SJSA1 (cell line): Measurements from ENCODE around the gene SP4. TPM values are rescaled to one million over a fixed set of nuclear protein-coding genes. Genes with fewer than 3 reads are reported as not detected.
A peak's percentile ranks its signal among the peaks of the same experiment; 100 is the strongest.
"Not testable (repeated sequence)": the region's sequence is repeated elsewhere in the genome, so short reads cannot be mapped to it uniquely, and the experiment has no call there.

Experiments used
- DNase-seq, 2 experiments: peaks; one replicate each; pipeline ENCODE4 v3.0.0-alpha.2; 2015 to 2020; ENCODE audit warnings: low spot score in 2 of 2, low read depth in 1 of 2
- H3K27ac ChIP-seq: fragments of 250-450 bp; sonication (Bioruptor Pico); 2 replicates; pipeline ENCODE4 v1.5.1; 2020; ENCODE audit warnings: mild to moderate bottlenecking, moderate library complexity
- H3K27me3 ChIP-seq: fragments of 250-450 bp; sonication (Bioruptor Pico); replicated peaks from 2 replicates; pipeline ENCODE4 v1.5.1; 2020; ENCODE audit warnings: mild to moderate bottlenecking, moderate library complexity
- H3K36me3 ChIP-seq: fragments of 250-450 bp; sonication (Bioruptor Pico); 2 replicates; pipeline ENCODE4 v1.5.1; 2020; ENCODE audit warnings: mild to moderate bottlenecking
- H3K4me1 ChIP-seq: fragments of 250-450 bp; sonication (Bioruptor Pico); replicated peaks from 2 replicates; pipeline ENCODE4 v1.6.1; 2021; ENCODE audit warnings: mild to moderate bottlenecking
- H3K4me3 ChIP-seq: fragments of 250-450 bp; sonication (Bioruptor Pico); 2 replicates; pipeline ENCODE4 v1.5.1; 2020; ENCODE audit warnings: mild to moderate bottlenecking
- H3K9me3 ChIP-seq: fragments of 250-450 bp; sonication (Bioruptor Pico); replicated peaks from 2 replicates; pipeline ENCODE4 v1.5.1; 2020; ENCODE audit warnings: mild to moderate bottlenecking
- total RNA-seq: library from RNA; depleted of rRNA; stranded (reverse); fragments of >200 nt; shearing (Covaris generic); gene quantifications from 2 replicates; pipeline ENCODE4 v1.2.3, GENCODE V29; 2014

Gene SP4
- total RNA-seq, 1 experiment from 2014 or later: 13.6 TPM

DNA sequence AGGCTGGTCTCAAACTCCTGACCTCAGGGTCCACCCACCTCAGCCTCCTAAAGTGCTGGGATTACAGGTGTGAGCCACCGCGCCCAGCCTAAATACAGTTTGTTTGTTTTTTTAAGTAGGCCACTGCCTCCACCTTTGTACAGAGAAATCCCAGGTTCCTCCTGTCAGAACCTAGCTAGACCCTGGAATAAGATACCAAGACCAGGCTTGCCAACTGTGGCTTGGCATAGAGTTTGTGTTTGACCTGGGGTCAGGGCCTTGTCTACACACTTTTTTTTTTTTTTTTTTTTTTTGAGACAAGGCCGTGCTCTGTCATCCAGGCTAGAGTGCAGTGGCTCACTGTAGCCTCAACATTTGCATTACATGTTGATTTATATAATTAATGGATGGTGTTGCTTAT lies 80.7 kb downstream of the SP4 start:
- DNase-seq: no peak
- Histone ChIP-seq H3K4me1 (no peaks in the 10 kb centered on the region), H3K27ac (no peak overlapping the region), H3K4me3 (no peak overlapping the region), H3K27me3 (no peaks in the 10 kb centered on the region), H3K36me3 (no peaks in the 10 kb centered on the region), H3K9me3 (no peaks in the 10 kb centered on the region)

DNA sequence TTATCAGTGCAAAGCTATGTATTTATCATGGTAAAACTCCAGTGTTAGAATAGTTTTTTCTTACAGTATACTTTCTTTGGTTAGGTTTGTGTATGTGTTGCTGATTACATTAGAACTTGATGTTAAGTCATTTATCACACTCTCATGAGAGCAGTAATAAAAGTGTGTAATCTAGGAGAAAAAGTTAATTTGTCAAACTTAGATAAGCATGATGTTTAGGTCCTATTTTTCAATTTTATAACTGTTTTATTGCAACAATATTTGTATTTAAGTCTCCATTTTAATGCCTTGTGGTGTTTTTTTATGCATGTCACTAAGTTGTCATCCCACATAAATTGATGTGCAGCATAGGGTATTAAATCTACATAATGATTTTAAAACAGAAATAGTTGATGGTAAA lies 86.2 kb downstream of the SP4 start:
- no peak for DNase-seq
- H3K36me3 ChIP-seq: no peaks in the 10 kb centered on the region
- H3K4me3 ChIP-seq: no peak overlapping the region
- H3K27me3 ChIP-seq: no peaks in the 10 kb centered on the region
- no peaks in the 10 kb centered on the region; the same call in 1 of the 2 replicates for H3K9me3 ChIP-seq
- no peaks in the 10 kb centered on the region for H3K4me1 ChIP-seq
- H3K27ac ChIP-seq: no peak overlapping the region

DNA sequence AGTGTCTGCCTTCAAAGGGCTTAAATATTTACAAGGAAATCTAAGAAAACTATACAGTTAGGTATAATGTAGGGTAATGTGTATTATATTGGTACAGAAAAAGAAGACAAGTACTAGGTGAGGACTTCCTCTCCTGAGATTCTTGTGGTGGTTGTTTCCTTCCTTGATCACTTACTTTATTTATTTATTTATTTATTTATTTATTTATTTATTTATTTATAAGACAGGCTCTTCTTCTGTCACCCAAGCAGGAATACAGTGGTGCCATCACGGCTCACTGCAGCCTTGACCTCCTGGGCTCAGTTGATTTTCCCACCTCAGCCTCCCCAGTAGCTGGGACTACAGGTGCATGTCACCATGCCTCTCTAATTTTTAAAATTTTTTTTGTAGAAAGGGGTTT lies 96.8 kb downstream of the SP4 start:
- Histone ChIP-seq H3K27me3 (no peaks in the 10 kb centered on the region), H3K9me3 (no peaks in the 10 kb centered on the region), H3K27ac (no peak overlapping the region), H3K4me3 (no peak overlapping the region), H3K4me1 (no peaks in the 10 kb centered on the region), H3K36me3 (no peaks in the 10 kb centered on the region)
- no peak for DNase-seq

DNA sequence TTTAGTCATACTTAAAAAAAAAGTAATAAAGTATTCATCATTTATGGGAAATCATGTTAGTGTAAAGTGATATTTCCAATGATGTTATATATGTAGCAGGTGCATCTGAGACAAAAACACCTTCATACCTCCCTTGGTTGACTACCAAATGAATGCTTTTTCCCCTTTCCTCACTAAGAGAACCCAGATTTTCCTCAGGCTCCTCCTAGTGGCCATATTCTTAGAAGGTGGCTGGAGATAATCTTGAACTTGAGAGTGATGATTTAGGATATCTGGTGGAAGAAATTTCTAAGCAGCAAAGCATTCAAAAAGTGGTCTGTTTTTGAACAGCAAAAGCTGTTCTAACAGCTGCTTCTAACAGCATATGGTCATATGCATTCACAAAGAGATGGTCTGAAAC lies 98.1 kb downstream of the SP4 start:
- Histone ChIP-seq H3K27ac (no peak overlapping the region), H3K36me3 (no peaks in the 10 kb centered on the region), H3K4me1 (no peaks in the 10 kb centered on the region), H3K4me3 (no peak overlapping the region), H3K27me3 (no peaks in the 10 kb centered on the region), H3K9me3 (no peaks in the 10 kb centered on the region)
- no peak for DNase-seq

DNA sequence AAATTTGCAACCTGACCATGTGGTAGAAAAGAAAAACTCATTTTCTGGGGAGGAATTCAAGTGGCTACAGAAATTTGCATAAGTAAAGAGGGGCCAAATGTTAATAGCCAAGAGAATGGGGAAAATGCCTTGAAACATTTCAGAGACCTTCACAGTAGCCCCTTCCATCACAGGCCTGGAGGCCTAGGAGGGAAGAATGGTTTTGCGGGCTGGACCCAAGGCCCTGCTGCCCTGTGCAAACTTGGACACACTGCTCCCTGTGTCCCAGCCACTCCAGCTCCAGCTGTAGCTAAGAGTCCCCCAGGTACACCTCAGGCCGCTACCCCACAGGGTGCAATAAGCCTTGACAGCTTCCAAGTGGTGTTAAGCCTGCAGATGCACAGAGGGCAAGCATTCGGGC lies 98.6 kb downstream of the SP4 start:
- no peaks in the 10 kb centered on the region for H3K9me3 ChIP-seq

DNA sequence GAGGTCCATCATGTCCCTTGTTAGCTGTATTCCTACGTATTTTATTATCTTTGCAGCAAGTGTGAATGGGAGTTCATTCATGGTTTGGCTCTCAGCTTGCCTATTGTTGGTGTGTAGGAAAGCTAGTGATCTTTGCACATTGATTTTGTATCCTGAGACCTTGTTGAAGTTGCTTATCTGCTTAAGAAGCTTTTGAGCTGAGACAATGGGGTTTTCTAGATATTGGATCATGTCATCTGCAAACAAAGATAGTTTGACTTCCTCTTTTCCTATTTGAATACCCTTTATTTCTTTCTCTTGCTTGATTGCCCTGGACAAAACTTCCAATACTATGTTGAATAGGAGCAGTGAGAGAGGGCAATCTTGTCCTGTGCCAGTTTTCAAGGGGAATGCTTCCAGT lies 104.6 kb downstream of the SP4 start:
- DNase-seq, H3K9me3 ChIP-seq, H3K36me3 ChIP-seq, H3K4me3 ChIP-seq, H3K4me1 ChIP-seq, H3K27ac ChIP-seq, H3K27me3 ChIP-seq: not testable (repeated sequence)

More for the DNA sequence above, 98.6 kb downstream of the SP4 start:
- Histone ChIP-seq H3K4me3 (no peak overlapping the region), H3K4me1 (no peaks in the 10 kb centered on the region), H3K27ac (no peak overlapping the region), H3K36me3 (no peaks in the 10 kb centered on the region), H3K27me3 (no peaks in the 10 kb centered on the region)
- no peak for DNase-seq

DNA sequence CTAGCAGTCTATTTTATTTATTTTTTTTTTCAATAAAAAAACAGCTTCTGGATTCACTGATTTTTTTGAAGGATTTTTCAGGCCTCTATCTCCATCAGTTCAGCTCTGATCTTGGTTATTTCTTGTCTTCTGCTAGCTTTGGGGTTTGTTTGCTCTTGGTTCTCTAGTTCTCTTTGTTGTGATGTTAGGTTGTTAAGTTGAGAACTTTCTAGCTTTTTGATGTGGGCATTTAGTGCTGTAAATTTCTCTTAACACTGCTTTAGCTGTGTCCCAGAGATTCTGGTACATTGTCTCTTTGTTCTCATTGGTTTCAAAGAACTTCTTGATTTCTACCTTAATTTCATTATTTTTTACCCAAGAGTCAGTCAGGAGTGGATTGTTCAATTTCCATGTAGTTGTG lies 105.8 kb downstream of the SP4 start:
- not testable (repeated sequence) for H3K27me3 ChIP-seq, H3K4me1 ChIP-seq, H3K36me3 ChIP-seq, DNase-seq, H3K27ac ChIP-seq, H3K4me3 ChIP-seq, H3K9me3 ChIP-seq

DNA sequence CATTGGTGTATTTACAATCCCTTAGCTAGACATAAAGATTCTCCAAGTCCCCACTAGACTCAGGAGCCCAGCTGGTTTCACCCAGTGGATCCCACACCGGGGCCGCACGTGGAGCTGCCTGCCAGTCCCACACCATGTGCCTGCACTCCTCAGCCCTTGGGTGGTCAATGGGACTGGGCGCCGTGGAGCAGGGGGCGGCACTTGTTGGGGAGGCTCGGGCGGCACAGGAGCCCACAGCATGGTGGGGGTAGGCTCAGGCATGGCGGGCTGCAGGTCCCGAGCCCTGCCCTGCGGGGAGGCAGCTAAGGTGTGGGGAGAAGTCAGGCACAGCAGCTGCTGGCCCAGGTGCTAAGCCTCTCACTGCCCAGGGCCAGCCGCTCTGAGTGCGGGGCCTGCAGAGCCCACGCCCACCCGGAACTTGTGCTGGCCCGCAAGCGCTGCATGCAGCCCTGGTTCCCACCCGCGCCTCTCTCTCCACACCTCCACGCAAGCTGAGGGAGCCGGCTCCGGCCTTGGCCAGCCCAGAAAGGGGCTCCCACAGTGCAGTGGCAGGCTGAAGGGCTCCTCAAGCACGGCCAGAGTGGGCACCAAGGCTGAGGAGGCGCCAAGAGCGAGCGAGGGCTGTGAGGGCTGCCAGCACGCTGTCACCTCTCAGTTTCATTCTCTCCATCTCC lies 108.7 kb downstream of the SP4 start:
- not testable (repeated sequence) for H3K9me3 ChIP-seq, H3K36me3 ChIP-seq, DNase-seq, H3K27me3 ChIP-seq, H3K4me3 ChIP-seq, H3K4me1 ChIP-seq, H3K27ac ChIP-seq

DNA sequence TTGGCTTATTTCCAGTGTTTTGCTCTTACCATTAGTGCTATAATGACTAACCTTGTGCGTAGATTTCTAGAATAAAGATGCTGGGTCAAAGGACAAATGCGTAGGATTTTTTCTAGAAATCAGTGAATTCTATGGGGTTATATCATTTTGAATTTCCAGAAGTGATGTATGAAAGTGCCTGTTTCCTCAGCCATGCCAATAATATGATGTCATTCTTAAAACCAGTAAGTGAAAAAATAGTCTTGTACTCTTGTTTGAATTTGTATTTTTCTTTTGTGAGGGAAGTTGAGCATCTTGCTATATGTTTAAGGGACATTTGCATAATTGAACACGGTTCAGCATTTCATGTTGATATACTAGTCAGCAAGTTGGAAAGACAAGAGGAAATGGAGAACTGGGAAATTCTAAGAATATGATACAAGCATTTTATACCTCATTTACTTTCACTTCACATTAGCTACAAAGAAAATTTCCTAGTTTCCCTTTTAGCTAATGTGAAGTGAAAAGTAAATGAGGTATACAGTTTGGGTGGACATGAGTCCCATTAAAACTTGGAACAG lies 111.1 kb downstream of the SP4 start:
- Histone ChIP-seq H3K27me3 (peaks cover 11% of the 10 kb centered on the region; the same call in 1 of the 2 replicates), H3K27ac (no peak overlapping the region), H3K4me3 (no peak overlapping the region), H3K36me3 (no peaks in the 10 kb centered on the region), H3K9me3 (peaks cover 3% of the 10 kb centered on the region; the same call in 1 of the 2 replicates), H3K4me1 (peaks cover 12% of the 10 kb centered on the region)
- DNase-seq: no peak

DNA sequence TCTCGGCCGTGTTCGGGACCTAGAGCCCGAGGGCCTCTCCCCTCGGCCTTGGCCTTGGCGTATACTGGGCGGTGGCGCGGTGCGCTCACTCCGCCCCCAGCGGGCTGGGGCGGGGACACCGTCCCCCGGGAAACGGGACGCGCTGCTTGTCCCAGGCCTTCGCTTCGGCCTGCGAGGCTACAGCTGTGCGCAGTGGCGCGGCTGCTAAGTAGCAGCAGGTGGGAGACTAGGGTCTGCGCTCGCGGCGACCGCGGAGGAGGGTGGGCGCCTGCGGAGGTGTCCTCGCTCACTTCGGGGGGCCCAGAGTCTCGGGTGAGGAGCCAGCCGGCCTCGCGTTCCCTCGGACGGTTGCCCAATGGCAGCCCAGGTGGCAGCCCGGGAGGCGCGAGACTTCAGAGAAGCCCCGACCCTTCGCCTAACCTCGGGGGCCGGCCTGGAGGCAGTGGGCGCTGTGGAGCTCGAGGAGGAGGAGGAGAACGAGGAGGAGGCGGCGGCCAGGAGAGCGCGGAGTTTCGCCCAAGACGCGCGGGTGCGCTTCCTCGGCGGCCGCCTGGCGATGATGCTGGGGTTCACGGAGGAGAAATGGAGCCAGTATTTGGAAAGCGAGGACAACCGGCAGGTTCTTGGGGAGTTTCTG lies 115.1 kb downstream of the SP4 start, which contains the start of gene DNAH11:
TSS of gene DNAH11 (plus strand) at position 149 of the 637 bp plus-strand sequence. CDS start at position 356, 207 bp downstream.
- Histone ChIP-seq H3K27ac (no peak within 1 kb of the TSS), H3K4me3 (peak within 1 kb of the TSS; percentile 41), H3K36me3 (no peaks in the 10 kb centered on the region), H3K9me3 (peaks cover 3% of the 10 kb centered on the region; the same call in 1 of the 2 replicates), H3K27me3 (peaks cover 23% of the 10 kb centered on the region), H3K4me1 (peaks cover 12% of the 10 kb centered on the region)
- DNase-seq: peak; percentile 29 to 45

DNA sequence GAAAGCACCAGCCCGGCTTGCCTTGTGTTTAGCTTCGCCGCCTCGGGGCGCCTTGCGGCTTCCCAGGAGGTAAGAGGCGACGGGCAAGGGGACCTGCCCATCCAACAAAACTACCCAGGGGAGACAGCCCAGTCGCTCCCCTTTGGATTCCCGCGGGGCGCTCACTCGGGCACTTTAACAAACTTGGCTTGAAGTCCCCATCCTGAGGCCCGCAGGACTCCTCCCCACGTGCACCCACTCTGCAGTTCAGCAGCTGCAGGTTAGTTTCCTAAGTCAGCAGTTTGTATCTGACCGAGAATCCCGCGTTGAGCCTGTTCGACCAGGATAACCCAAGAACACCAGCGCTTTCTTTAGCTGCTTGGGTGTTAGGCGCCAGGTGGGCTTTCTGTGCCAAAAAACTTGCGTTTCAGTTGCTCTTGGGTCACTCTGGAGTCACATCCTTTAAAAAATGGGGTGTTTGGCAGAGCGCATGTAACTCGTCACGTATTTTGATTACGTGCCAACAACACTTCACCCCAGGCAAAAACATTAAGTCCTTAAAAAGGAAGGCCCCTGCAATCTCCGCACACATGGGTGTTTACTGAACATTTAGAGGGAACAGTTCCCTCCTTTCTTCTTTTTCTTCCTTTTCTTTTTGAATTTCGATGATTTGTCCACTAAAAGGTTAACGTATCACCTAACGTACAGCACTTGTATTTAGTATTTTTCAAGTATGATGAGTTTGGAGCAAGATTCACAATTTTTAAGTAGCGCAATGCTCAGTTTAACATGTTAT lies 115.8 kb downstream of the SP4 start:
- H3K4me3 ChIP-seq: peak overlapping the region; percentile 41
- DNase-seq: peak in 1 of 2 experiments; percentile 5
- H3K27ac ChIP-seq: no peak overlapping the region
- peaks cover 23% of the 10 kb centered on the region for H3K27me3 ChIP-seq
- peaks cover 3% of the 10 kb centered on the region; the same call in 1 of the 2 replicates for H3K9me3 ChIP-seq
- no peaks in the 10 kb centered on the region for H3K36me3 ChIP-seq
- H3K4me1 ChIP-seq: peaks cover 12% of the 10 kb centered on the region

DNA sequence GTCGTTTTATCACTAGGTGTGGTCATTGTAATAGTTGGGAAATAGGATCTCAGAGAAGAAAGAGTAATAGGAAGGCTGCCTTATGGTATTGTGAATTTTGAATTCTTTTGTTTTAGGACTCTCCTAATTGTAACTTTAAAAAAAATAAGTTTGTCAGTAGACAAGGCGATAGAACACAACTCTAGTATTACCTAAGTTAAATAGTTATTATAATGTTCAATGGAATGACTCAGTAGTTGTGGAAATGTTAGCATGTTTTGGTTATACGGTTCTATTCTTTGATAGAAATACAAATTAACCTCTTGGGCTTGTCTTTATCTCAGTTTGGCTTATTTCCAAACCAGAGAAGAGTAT lies 116.4 kb downstream of the SP4 start:
- Histone ChIP-seq H3K36me3 (no peaks in the 10 kb centered on the region), H3K27ac (no peak overlapping the region), H3K9me3 (peaks cover 3% of the 10 kb centered on the region; the same call in 1 of the 2 replicates), H3K4me1 (peaks cover 12% of the 10 kb centered on the region), H3K27me3 (peaks cover 23% of the 10 kb centered on the region), H3K4me3 (no peak overlapping the region)
- no peak for DNase-seq

DNA sequence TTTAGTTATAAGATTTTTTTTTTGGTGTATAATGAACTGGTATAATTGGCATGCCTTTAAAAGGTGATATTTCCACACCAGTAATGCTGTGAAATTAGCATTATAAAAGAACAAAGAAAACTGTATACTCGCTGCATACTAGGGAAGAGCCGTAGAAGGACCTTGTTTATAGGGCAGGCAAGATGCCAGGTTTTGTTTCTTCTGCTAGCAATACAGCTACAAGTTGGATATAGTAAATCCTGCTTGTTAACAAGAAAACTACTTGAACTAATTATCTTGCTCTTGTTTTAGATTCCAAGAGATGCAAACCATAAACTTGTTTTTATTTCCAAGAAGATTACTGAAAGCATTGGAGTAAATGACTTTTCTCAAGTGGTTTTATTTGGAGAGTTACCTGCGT lies 116.8 kb downstream of the SP4 start:
- H3K27me3 ChIP-seq: peaks cover 23% of the 10 kb centered on the region
- peaks cover 3% of the 10 kb centered on the region; the same call in 1 of the 2 replicates for H3K9me3 ChIP-seq
- H3K36me3 ChIP-seq: no peaks in the 10 kb centered on the region
- peak in 1 of 2 experiments; percentile 7 for DNase-seq
- no peak overlapping the region for H3K27ac ChIP-seq
- H3K4me1 ChIP-seq: peaks cover 12% of the 10 kb centered on the region
- no peak overlapping the region for H3K4me3 ChIP-seq

DNA sequence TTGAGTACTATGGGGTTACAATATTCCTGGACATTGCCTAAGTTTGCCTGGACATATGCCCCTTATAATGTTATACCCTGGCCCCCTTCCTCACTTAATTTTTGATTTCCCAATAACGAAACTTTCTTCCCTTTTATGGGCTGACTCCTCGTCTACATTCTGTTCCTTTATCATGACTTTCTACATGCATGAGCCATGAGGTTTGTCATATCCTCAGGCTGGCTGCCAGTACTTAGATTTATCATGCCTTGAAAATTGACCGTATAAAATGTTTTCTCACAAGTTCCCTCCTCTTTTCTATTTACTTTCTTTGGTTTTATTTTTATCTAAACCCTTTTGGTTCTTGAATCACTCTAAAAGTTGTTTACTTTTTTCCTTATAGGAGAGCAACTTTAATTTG lies 119.6 kb downstream of the SP4 start:
- no peak for DNase-seq
- Histone ChIP-seq H3K36me3 (no peaks in the 10 kb centered on the region), H3K27ac (no peak overlapping the region), H3K4me1 (peaks cover 12% of the 10 kb centered on the region), H3K4me3 (no peak overlapping the region), H3K9me3 (peaks cover 3% of the 10 kb centered on the region; the same call in 1 of the 2 replicates), H3K27me3 (peaks cover 23% of the 10 kb centered on the region)
